AG08395 (cell line): ENCODE measurements around the gene FGD1.
"Not testable (repeated sequence)": the region's sequence is repeated elsewhere in the genome, so short reads cannot be mapped to it uniquely, and the experiment has no call there.

Source experiments
- DNase-seq: peaks from one replicate; pipeline ENCODE4 v3.0.0; 2012; ENCODE audit warnings: mixed read lengths, low spot score

FGD1 gene

GRCh38 chrX:54495814-54496516 lies at the start of gene FGD1:
TSS of gene FGD1 (minus strand) at chrX:54496234. CDS start at chrX:54495432, 802 bp downstream.
- DNase-seq: peak; percentile 84

GRCh38 chrX:54542239-54542638 lies 46.2 kb upstream of the FGD1 start:
- not testable (repeated sequence) for DNase-seq

- DNase-seq: peak; percentile 53
Observed at GRCh38 chrX:54540289-54540688, 44.3 kb upstream of the FGD1 start.

GRCh38 chrX:54534271-54534670 lies 38.2 kb upstream of the FGD1 start:
- no peak for DNase-seq

- no peak for DNase-seq
Observed at GRCh38 chrX:54530357-54530900, 34.4 kb upstream of the FGD1 start.

GRCh38 chrX:54529552-54530356 lies 33.7 kb upstream of the FGD1 start, which contains the start of gene GNL3L:
TSS of gene GNL3L (plus strand) at chrX:54530219. CDS start at chrX:54532567, 2,348 bp downstream.
- peak; percentile 93 for DNase-seq

GRCh38 chrX:54529151-54529550 lies 33.1 kb upstream of the FGD1 start:
- DNase-seq: no peak

GRCh38 chrX:54509400-54509799 lies 13.4 kb upstream of the FGD1 start:
- no peak for DNase-seq

- DNase-seq: no peak
Observed at GRCh38 chrX:54496936-54497335, 902 bp upstream of the FGD1 start.

GRCh38 chrX:54496517-54496852 lies 451 bp upstream of the FGD1 start:
- no peak for DNase-seq

- DNase-seq: no peak
Observed at GRCh38 chrX:54494989-54495813, 833 bp downstream of the FGD1 start.

- no peak for DNase-seq
Observed at GRCh38 chrX:54494166-54494988, 1.7 kb downstream of the FGD1 start.

GRCh38 chrX:54492340-54492739 lies 3.7 kb downstream of the FGD1 start:
- DNase-seq: peak; percentile 56

- DNase-seq: not testable (repeated sequence)
Observed at GRCh38 chrX:54489819-54490218, 6.2 kb downstream of the FGD1 start.

- DNase-seq: no peak
Observed at GRCh38 chrX:54484666-54485065, 11.4 kb downstream of the FGD1 start.

- DNase-seq: no peak
Observed at GRCh38 chrX:54483946-54484345, 12.1 kb downstream of the FGD1 start.

- peak; percentile 31 for DNase-seq
Observed at GRCh38 chrX:54482839-54483593, 13.0 kb downstream of the FGD1 start.

- DNase-seq: no peak
Observed at GRCh38 chrX:54479136-54480111, 16.6 kb downstream of the FGD1 start.
